Keratinocyte (primary cell): ENCODE data around the gene CLDN19. TPM values are rescaled to one million over a fixed set of nuclear protein-coding genes. Genes with fewer than 3 reads are reported as not detected.

Source experiments
- DNase-seq: peaks from one replicate; pipeline ENCODE4 v3.0.0-alpha.2; 2011; ENCODE audit warnings: low read depth, missing footprints, low spot score
- FAIRE-seq: peaks from 2 replicates; lab custom pipeline; 2011; peaks lifted over from hg19 to GRCh38; lab: Jason Lieb, UNC
- H2AFZ ChIP-seq: 2 replicates; pipeline ENCODE4 v1.6.0; 2012; ENCODE audit warnings: low read length, control low read depth, inconsistent platforms; ENCODE audit not compliant: control insufficient read depth
- H3K27ac ChIP-seq: 2 replicates; pipeline ENCODE4 v1.5.1; 2011; ENCODE audit warnings: low read length; ENCODE audit not compliant: control insufficient read depth, insufficient read depth
- H3K27me3 ChIP-seq: 3 replicates; pipeline ENCODE4 v1.6.0; 2011; ENCODE audit warnings: low read length; ENCODE audit not compliant: control insufficient read depth, insufficient read depth; ENCODE audit errors: extremely low read depth
- H3K36me3 ChIP-seq, 2 experiments: 2 replicates in 1 of 2; 3 replicates in 1 of 2; pipeline ENCODE4 v1.5.1; 2011; ENCODE audit warnings: low read length in 2 of 2, mild to moderate bottlenecking in 1 of 2; ENCODE audit not compliant: control insufficient read depth in 2 of 2, insufficient read depth in 2 of 2; ENCODE audit errors: extremely low read depth in 1 of 2
- H3K4me1 ChIP-seq: 3 replicates; pipeline ENCODE4 v1.5.1; 2011; ENCODE audit warnings: low read length; ENCODE audit not compliant: control insufficient read depth, insufficient read depth; ENCODE audit errors: extremely low read depth
- H3K4me2 ChIP-seq: 3 replicates; pipeline ENCODE4 v1.6.0; 2011; ENCODE audit warnings: low read depth, low read length; ENCODE audit not compliant: control insufficient read depth, insufficient read depth; ENCODE audit errors: extremely low read depth
- H3K4me3 ChIP-seq, 3 experiments: fragments of 200-600 bp in 1 of 3; sonication (generic) in 1 of 3; 2 replicates in 2 of 3; 3 replicates in 1 of 3; pipeline ENCODE4 v1.5.1; 2011 to 2016; ENCODE audit warnings: low read length in 3 of 3, mild to moderate bottlenecking in 3 of 3, control low read depth in 2 of 3, inconsistent platforms in 1 of 3, low read depth in 1 of 3, mixed read lengths in 1 of 3, mixed run types in 1 of 3, moderate library complexity in 1 of 3; ENCODE audit not compliant: control insufficient read depth in 2 of 3, insufficient read depth in 2 of 3; ENCODE audit errors: extremely low read depth in 1 of 3
- H3K79me2 ChIP-seq: 2 replicates; pipeline ENCODE4 v1.6.0; 2012; ENCODE audit warnings: low read length; ENCODE audit not compliant: control insufficient read depth, insufficient read depth
- H3K9ac ChIP-seq: 3 replicates; pipeline ENCODE4 v1.6.0; 2011; ENCODE audit warnings: low read length; ENCODE audit not compliant: control insufficient read depth, insufficient read depth; ENCODE audit errors: extremely low read depth
- H3K9me1 ChIP-seq: 3 replicates; pipeline ENCODE4 v1.6.0; 2011; ENCODE audit warnings: low read length; ENCODE audit not compliant: control insufficient read depth, insufficient read depth; ENCODE audit errors: extremely low read depth
- H3K9me3 ChIP-seq: 2 replicates; pipeline ENCODE4 v1.5.1; 2012; ENCODE audit warnings: low read depth, low read length; ENCODE audit not compliant: control insufficient read depth
- H4K20me1 ChIP-seq: 3 replicates; pipeline ENCODE4 v1.6.0; 2011; ENCODE audit warnings: low read length; ENCODE audit not compliant: control insufficient read depth, insufficient read depth; ENCODE audit errors: extremely low read depth
- CTCF ChIP-seq, 3 experiments: IDR thresholded peaks in 1 of 3; conservative IDR thresholded peaks in 1 of 3; optimal IDR thresholded peaks in 1 of 3; 2 replicates in 2 of 3; 3 replicates in 1 of 3; pipeline versions ENCODE3 to v1.5.1; 2011; ENCODE audit warnings: low read length in 3 of 3, mild to moderate bottlenecking in 3 of 3, moderate library complexity in 2 of 3, control low read depth in 1 of 3, inconsistent platforms in 1 of 3; ENCODE audit not compliant: insufficient read depth in 2 of 3; ENCODE audit errors: extremely low read depth in 1 of 3
- EZH2 ChIP-seq: IDR thresholded peaks from one replicate; pipeline ENCODE4 v1.6.1; 2012; ENCODE audit warnings: inconsistent platforms, mild to moderate bottlenecking, low read length, moderate library complexity
- dilution Hi-C: fragments of 300-500 bp; cut with MboI; formaldehyde crosslinking; loops from one replicate; pipeline ENCODE4 v1.7.0; 2020; ENCODE audit warnings: low sequenced_read_pairs; ENCODE audit not compliant: extremely low pct_ligation_motif_present
- polyA plus RNA-seq, 5 experiments: library from polyadenylated mRNA; depleted of rRNA in 3 of 5; stranded (reverse) in 3 of 5; stranded (forward) in 1 of 5; unstranded in 1 of 5; fragments of >200 nt; gene quantifications; 1 replicate in 1 of 5; 2 replicates in 3 of 5; 3 replicates in 1 of 5; pipeline versions ENCODE4 v1.2.1 to v1.2.3, GENCODE V29; 2011 to 2012; ENCODE audit warnings: missing spikeins in 2 of 5, low read depth in 1 of 5, low replicate concordance in 1 of 5

CLDN19 gene
- polyA plus RNA-seq, 1 donor (not counting 4 experiments of a cell fraction or from before 2014, with no cell fraction given), result not detected

DNA sequence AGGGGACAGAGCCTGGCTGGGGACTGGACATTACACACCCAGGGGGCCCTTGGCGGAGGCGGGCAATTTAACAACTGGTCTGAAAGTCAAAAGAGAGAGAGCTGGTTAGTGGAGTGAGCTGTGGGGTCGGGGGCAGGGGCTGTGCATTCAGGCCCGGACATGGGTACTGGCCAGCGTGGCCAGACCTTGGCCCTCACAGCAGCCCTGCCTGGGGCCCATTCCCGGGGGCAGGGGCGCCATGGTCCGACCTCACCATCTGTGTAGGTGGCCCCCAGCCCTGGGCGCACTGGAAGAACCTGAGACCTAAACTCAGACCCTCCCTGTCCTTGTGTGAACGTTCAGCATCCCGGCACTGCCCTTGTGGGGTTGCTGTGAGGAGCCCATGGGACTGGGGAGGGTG is 5.0 kb downstream of the CLDN19 start:
- peak overlapping the region; percentile 37 for H3K4me2 ChIP-seq
- no peaks in the 10 kb centered on the region for H3K27me3 ChIP-seq
- FAIRE-seq (no peak), DNase-seq (no peak)
- no peaks in the 10 kb centered on the region for H3K9me3 ChIP-seq
- H3K36me3 ChIP-seq, result no peaks in the 10 kb centered on the region
- TF ChIP-seq CTCF (optimal IDR thresholded peaks at IDR 0.05 in 1 of 3, IDR thresholded peaks at IDR 0.05 in 1 of 3, conservative IDR thresholded peaks at IDR 0.05 in 1 of 3; ENCODE audit: extremely low read depth in 1 of 3, insufficient read depth in 2 of 3, low read length in 3 of 3), result no peak
- TF ChIP-seq EZH2, result no peak
- H3K27ac ChIP-seq, result no peak overlapping the region
- no peaks in the 10 kb centered on the region for H3K79me2 ChIP-seq
- dilution Hi-C loops, result no loop called here
- H3K4me1 ChIP-seq, result peaks cover 27% of the 10 kb centered on the region
- peak overlapping the region; percentile 79 for H2AFZ ChIP-seq
- H3K9me1 ChIP-seq, result no peaks in the 10 kb centered on the region
- H3K9ac ChIP-seq, result no peak overlapping the region
- no peak overlapping the region for H3K4me3 ChIP-seq
- H4K20me1 ChIP-seq, result no peaks in the 10 kb centered on the region

GRCh38 chr1:42734201-42735035 is 5.6 kb downstream of the CLDN19 start:
- H3K9me1 ChIP-seq, result no peaks in the 10 kb centered on the region
- H3K4me3 ChIP-seq, result no peak overlapping the region
- no peak overlapping the region for H3K27ac ChIP-seq
- no peaks in the 10 kb centered on the region for H4K20me1 ChIP-seq
- H3K79me2 ChIP-seq, result no peaks in the 10 kb centered on the region
- TF ChIP-seq CTCF (optimal IDR thresholded peaks at IDR 0.05 in 1 of 3, IDR thresholded peaks at IDR 0.05 in 1 of 3, conservative IDR thresholded peaks at IDR 0.05 in 1 of 3; ENCODE audit: extremely low read depth in 1 of 3, insufficient read depth in 2 of 3, low read length in 3 of 3), result no peak
- no peak for TF ChIP-seq EZH2
- no peaks in the 10 kb centered on the region for H3K9me3 ChIP-seq
- peaks cover 27% of the 10 kb centered on the region for H3K4me1 ChIP-seq
- no peaks in the 10 kb centered on the region for H3K36me3 ChIP-seq
- DNase-seq, result no peak
- no peak overlapping the region for H3K9ac ChIP-seq
- H3K4me2 ChIP-seq, result no peak overlapping the region
- FAIRE-seq, result no peak
- dilution Hi-C loops, result no loop called here
- no peak overlapping the region for H2AFZ ChIP-seq
- H3K27me3 ChIP-seq, result no peaks in the 10 kb centered on the region
